Activated CD8-positive, alpha-beta memory T cell treated with anti-CD3 and anti-CD28 coated beads for 24 hours (primary cell): Measurements from ENCODE around the gene CHAT.
"Not testable (repeated sequence)": the region's sequence is repeated elsewhere in the genome, so short reads cannot be mapped to it uniquely, and the experiment has no call there.

ENCODE experiments used
- DNase-seq: peaks from one replicate; pipeline ENCODE4 v3.0.0-alpha.2; 2020

Gene CHAT

DNA sequence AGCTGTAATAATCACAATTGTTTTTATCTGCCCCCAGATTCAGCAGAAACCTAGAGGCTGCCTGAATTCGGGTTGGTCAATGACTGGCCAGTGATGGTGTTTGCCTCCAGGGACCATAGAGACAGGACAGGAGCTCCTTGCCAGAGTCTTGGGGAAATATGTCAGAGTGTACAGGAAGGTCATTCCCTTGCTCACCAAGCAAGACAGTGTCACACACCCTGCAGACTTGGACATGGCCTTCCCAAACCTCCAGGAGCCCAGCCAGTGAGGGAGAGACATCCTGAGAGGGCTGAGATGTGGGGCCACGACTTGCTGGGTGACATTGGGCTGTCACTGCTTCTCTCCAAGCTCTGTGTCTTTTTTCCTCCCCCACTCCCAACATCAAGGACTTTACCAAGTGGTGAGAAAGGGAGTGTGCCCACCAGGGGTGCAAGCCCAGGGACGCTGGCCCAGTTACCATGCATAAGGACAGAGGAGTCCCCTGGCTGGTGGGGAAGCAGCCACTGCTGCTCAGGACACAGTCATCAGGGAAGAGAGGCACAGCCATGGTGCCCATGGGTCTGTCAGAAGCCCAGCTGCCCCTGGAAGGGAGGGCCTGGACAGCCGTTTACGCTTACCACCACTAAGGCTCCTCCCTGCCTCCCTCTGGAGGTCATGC, 40.3 kb downstream of the CHAT start:
- DNase-seq, result no peak

DNA sequence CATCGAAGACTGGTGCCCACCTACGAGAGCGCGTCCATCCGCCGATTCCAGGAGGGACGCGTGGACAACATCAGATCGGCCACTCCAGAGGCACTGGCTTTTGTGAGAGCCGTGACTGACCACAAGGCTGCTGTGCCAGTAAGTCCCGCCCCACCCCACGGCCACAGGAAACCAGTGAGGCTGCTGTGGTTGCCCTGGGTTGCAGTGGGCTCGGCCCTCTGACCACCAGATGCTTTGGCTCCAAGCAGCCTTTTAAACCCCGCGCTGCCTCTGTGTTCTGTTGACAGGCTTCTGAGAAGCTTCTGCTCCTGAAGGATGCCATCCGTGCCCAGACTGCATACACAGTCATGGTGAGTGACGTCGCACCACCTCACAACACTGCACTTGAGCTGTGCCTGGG, 41.3 kb downstream of the CHAT start:
- no peak for DNase-seq

DNA sequence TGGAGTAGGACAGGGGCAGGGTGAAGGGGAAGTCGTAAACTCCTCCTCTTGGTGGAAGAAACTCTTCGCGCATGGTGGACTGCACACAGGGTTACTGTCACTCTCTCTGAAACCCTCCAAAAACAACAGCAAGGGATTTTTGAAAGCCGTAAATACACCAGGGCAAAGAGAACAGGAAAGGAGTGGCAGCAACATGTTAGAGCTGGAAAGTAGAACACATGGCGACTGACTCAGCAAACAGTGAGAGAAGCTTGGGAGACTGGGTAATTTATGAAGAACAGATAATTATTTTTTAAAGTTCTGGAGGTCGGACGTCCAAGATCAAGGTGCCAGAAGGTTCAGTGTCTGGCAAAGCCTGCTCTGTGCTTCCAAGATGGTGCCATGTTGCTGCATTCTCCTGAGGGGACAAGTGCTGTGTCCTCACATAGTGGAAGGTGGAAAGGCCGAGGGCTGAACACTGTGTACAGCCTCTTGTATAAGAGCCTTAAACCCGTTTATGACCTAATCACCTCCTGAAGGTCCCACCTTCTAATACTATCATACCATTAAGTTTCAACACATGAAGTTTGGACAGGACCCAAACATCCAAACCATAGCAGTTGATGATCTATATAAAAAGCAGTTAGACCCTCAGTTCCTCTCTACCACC, 43.1 kb downstream of the CHAT start:
- no peak for DNase-seq

DNA sequence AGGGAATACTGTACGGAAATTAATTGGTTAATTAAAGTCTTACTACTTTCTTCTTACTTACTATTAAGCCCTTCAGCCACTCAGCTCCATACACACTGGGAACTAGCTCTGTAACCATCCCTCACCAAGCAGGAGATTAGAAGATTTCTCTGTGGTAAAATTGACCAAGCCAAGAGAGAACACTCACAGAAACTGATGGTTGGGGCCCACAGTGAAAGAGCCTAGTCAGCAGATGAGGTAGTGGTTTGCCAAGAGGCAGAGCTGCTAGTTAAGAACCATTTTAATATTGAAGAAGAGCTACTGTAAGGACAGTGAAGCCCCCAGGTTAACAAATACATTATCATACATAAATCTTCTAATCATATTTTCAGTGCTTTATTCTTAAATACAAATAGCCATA, 43.8 kb downstream of the CHAT start:
- no peak for DNase-seq

DNA sequence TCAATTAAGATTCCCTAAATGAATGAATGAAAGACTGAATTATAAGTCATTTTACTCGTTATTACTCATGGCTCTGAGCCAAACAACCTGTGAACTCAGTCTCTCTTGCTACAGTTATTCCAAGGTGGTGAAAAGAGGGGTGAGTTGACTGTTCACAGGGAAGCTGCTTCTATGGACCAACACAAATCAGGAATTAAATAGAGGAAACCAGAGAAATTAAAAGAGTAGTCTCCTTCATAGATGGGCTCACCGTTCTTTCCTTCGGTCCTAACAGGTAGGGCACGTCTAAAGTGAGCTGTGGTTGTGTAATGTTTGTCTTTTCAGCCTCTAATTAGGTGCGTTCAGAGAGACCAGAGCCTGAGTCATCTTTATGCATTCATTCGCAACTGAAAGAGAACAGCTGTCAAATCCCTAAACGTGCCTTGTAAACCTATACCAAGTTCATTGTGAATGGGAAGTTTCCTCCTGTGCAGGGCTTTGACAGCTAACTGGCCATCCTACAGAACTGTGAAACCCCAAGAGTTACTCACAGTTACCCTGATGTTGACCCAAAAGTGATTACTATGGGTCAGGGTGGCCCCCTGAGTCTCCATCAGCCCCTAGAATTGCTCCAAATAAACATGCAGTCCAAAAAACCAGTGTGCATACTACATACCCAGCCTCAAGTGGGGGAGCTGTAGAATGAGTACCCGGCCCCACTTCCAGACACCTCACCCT, 47.5 kb downstream of the CHAT start:
- no peak for DNase-seq

DNA sequence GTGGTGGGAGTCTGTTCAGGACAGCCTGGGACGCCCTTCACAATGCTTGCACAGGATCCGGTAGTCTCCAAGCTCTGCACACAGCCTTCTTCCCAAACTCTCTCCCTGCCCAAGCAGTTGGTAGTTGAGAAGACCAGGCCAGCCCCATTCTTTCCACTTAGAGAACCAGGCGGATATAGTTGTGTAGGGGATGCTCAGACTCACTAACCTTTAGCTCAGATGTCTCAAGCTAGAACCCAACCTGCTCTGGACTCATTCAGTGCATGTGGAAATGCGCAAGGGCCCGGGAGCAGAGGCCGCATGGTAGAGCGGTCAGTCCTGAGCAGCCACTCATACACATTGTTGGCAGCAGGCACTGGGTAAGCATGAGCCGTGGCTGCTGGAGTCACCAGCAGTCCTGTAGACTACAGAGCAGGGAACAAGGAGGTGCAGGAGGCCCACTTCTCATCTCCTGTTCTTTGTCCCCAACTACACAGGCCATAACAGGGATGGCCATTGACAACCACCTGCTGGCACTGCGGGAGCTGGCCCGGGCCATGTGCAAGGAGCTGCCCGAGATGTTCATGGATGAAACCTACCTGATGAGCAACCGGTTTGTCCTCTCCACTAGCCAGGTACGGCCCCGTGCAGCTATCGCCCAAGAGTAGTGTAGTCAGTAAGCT, 48.5 kb downstream of the CHAT start:
- no peak for DNase-seq

DNA sequence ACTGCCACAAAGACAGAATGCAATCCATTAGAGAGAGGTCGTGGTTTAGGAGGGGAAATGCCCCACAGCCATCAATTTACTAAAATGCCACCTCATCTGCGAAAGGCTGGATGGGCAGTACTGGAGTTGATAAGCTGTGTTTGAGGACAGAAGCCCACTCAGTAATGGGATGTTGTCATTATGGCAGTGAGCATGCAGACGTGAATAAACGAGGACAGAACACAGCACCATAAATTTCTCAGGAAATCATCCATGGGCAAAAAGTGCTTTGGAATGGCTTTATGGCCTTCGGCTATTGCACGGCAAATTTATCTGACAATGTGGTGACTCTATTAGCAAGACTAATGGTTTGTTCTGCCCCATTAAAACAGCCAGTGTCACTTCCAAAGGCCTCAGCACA, 49.8 kb downstream of the CHAT start:
- no peak for DNase-seq

DNA sequence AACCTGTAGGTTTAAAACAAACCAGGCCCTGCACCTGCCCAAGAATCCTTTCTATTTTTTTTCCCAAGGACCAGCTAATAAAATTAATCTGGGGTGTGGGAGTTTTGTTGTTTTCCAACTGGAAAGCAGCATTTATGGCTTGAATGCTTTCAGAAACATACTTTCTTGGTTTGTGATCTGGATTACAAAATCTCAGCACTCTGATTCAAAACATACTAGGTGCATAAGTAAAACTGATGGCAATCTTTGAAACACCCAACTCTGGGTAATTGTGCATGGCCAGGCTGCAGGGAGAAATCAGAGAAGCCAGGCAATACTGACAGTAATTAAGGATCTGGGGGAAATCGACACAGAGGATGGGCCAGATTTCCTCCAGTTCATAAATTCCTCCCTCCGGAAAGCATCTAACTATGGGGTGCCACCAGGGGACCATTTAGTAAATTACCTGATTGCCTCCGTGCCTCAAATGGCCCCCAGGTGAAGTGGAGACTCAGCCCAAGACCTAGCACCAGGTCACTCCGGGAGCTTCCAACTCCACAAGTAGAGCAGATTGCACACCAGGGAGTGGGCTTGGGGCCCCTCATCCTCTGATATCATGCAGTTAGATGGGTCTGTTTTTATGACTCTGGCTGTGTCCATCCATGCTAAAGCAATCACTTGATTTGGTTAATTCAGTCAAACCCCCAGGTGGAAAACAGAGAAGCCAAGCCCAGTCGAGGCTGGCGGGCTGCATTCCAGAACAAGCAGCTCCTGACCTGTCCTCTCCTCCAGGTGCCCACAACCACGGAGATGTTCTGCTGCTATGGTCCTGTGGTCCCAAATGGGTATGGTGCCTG, 50.4 kb downstream of the CHAT start:
- no peak for DNase-seq

DNA sequence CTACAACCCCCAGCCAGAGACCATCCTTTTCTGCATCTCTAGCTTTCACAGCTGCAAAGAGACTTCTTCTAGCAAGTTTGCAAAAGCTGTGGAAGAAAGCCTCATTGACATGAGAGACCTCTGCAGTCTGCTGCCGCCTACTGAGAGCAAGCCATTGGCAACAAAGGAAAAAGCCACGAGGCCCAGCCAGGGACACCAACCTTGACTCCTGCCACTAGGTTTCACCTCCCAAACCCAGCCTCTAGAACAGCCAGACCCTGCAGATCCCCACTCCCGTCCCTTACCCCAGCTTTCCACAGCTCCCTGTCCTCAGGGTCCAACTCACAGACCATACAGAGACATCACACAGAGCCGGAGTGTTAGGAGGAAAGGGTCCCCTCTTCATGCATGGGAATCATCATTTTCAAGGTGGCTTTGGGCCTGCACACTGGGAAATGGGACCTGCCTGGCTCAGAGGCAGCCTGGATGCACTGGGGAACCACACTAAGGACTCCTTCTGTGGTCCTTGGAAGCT, 51.1 kb downstream of the CHAT start:
- DNase-seq, result no peak

DNA sequence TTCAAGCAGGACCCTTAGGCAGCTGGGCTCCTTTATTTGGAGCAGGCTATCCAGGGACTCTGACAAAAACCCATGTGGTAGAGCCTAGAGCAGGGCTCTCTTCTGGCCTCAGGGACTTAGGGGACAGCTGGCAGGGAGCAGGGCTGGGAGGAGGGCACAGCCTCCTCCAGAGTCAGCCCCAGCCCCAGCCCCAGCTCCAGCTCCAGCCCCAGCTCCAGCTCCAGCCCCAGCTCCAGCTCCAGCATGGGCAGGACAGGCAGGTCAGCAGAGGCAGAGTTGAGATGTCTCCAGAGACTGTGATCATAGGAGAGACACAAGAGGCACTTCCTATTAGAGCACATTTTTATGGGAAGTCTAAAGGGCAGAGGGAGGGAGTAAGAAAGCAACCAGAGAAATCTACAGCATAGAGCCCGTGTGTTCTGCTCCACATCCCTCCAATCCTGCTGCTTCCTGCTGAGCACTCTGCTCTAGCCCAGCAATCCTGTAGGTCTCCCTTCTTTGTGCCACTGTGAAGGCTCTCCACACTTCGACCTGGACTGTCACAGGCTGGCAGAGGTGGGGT, 52.3 kb downstream of the CHAT start:
- DNase-seq, result no peak

DNA sequence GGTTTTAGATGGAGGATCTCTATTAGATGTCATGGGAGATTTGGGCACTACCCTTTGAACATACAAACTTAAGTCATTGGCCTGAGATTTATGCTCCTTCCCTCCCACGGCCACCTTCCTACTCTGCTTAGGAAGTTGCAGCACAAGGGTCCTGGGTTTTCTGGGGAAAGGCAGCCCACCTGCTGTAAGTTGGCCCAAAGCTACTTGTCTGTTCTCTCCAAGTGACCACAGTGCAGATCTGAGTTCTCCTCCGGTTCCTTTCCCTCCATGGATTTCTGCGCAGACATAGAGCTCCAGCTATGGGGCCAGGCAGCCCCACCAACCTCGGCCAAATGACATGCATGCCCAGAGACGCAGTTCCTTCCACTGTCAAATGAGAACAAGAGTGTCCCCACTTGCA, 52.8 kb downstream of the CHAT start:
- DNase-seq, result no peak

DNA sequence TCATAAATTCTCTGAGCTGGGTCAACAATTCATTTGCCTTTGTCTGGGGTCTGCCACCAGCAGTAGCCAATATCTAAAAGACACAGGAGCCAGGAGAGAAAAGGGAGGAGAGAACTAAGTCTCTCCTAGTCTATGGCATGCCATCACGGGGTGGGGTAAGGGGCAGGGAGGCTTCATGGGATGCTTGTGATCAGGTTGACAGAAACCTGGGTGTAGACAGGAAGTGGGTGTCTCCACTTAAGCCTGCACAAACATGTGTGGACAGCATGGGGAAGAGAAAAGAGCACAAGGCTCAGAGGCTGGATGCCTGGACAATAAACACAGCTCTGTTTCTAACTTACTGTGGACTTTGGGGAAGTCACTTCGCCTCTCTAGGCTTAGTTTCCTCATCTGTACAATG, 54.2 kb downstream of the CHAT start:
- no peak for DNase-seq

DNA sequence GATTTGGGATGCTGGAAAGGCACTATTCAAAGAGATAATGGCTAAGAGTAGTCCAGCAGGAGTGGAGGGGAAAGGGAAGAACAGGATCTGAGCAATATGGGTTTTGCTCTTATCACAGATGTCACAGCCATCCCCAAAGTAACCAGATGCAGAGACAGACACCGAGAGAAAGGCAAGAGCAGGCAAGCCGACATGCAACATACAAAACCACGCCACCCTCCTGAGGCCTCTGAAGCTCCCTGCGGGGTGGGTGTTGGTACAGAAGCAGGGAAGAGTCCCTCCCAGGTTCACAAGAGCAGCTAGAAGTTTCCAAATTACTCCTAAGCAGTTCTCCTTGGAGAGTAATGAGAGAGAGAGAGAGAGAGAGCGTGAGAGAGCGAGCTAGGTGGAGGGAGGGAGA, 54.8 kb downstream of the CHAT start:
- no peak for DNase-seq

DNA sequence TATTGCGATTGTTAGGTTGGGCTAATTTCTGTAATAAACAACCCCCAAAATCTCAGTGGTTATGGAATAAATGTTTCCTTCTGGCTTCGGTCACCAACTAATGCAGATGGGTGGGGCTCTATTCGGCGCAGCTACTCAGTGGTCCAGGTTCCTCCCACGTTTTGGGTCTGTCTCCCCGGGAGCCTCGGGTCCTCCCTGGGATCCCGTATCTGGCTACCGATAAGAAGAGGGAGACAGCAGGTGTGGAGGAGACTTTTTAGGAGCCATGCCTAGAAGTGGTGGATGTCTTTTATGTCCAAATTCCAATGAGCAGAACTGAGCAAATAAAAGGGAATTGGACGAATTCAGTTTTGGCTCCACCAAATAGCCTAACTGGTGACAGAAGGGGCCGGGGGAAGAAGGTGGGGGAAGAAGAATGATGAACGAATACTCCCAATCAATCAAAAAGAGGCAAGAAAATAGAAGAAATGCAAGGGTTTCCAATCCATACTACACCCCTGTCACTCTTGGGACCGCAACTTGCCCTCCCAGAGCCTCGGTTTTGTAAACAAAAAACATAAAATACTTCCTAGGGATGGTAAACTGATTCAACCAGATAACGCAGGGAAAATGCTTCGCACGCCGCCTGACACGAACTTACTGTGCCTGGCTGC, 65.1 kb downstream of the CHAT start:
- DNase-seq, result no peak

DNA sequence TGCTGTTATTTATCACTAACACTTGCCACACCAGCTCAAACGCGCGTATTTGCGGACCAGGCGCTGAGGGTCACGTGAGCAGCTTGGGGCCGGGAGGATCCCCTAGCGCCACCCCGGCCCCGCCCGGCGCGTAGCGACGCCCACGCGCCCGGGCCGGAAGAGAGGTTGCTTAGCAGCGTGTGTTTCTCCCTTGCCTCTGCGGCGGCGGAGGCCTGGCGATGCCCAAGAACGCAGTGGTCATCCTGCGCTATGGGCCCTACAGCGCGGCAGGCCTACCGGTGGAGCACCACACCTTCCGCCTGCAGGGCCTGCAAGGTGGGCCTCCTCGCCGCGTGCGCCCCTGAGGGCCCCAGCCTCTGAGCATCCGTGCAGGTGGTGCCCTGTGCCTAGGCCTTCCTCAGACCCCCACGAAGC, 65.7 kb downstream of the CHAT start, which contains the start of gene C10orf53:
Gene C10orf53 (plus strand): TSS at position 172 of the 414 bp plus-strand sequence. CDS start 47 bp downstream, at position 219.
- no peak for DNase-seq

DNA sequence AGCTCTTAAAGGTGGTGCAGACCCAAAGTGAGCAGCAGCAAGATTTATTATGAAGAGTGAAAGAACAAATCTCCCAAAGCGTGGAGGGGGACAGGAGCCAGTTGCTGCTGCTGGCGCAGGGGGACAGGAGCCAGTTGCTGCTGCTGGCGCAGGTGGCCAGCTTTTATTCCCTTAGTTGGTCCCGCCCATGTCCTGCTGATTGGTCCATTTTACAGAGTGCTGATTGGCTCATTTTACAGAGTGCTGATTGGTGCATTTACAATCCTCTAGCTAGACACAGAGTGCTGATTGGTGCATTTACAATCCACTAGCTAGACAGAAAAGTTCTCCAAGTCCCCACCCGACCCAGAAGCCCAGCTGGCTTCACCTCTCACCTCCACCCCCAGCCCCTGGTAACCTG, 68.6 kb downstream of the CHAT start:
- DNase-seq, result not testable (repeated sequence)

DNA sequence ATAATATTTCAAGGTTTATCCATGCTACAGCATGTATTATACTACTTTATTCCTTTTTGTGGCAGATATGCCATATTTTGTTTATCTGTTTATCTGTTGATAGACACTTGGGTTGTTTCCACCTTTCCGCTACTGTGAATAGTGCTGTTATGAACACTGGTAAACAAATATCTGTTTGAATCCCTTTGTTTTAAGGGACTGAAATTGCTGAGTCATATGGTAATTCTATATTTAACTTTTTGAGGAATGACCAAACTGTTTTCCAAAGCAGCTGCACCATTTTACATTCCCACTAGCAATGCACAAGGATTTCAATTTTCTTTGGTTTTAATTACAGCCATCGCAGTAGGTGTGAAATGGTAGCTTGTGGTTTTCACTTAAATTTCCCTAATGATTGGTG, 69.0 kb downstream of the CHAT start:
- no peak for DNase-seq

DNA sequence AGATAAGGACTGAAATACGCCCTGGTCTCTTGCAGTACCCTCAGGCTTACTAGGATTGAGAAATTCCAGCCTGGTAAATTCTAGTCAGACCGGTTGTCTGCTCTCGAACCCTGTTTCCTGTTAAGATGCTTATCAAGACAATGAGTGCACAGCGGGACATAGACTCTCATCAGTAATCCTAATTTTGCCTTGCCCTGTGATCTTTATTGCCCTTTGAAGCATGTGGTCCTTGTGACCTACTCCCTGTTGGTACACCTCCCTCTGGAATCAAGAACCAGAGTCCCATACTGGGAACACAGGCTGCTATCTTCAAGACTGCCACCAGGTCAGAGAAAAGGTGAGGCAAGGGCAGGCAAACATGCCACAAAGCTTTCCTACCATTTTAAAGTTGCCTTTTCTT, 72.8 kb downstream of the CHAT start:
- DNase-seq, result no peak

DNA sequence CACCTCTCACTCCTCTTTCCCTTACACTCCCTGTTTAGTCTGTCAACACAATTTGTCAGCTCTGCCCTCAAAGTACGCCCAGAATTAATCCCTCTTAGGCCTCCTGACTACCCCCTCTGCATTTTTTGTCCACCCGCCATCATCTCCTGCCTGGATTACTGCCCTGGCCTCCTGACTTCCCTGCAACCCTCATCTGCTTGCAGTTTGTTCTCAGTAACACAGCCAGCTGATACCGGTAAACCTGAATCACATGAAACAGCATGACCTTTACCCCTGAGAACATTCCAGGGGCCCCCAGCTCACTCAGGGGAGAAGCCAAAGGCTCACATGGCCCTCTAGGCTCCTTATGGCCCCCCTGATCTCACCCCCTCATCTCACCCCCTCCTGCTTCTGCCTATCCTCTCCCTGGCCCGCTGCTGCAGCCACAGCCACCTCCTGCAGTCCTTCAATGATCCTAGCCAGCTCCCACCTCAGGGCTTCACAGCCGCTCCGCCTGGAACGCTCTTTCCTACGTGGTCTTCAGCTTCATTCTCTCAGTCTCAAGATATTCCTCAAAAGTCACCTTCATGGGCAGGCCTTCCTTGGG, 74.5 kb downstream of the CHAT start:
- DNase-seq, result no peak

DNA sequence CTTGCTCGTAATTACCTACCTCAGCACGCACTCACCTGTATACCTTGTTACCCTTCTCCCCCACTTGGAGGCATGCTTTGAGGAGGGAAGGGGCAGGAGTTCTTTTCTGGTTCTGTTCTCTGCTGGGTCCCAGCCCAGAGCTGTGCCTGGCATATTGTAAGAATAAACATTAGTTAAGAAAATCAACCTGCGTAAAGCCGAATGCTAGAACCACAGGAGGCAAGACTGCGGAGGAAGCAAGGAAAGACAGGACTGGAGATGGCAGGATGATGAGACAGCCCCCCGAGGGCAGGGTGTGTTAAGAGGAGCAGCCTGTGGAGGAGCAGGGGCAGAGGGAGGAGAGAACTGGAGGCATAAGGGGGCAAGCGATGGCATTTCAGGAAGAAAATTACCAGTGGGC, 75.1 kb downstream of the CHAT start:
- no peak for DNase-seq

DNA sequence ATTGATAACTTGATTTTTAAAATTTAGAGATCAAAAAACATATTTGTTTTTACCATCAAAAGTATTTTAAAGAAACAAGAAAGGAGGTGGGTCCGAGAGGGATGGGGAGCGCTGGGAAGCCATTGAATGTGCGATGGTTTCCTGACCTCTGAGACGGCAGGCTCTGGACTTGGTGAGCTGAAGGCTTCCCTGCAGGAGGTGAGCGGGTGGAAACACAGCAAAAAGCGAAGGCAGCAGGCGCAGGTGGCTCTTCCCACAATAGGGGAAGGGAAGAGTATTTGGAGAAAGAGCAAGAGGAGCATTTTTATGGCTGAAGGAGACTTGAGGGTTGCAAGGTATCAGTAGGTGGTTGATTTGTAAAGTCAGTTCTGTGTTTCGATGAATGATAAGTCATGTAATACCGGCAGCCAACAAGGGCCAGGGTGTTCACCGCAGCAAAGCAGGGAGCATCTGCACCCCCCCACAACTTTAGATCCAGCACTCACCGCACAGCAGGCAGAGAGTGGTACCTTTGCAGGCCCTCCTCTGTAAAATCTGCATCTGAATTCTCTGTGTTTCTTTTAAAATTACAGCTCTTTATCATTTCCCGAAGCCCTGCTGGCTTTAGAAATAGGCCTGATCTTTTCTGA, 76.2 kb downstream of the CHAT start:
- DNase-seq, result no peak
